ENCODE data around the gene PAPPA.

DNA sequence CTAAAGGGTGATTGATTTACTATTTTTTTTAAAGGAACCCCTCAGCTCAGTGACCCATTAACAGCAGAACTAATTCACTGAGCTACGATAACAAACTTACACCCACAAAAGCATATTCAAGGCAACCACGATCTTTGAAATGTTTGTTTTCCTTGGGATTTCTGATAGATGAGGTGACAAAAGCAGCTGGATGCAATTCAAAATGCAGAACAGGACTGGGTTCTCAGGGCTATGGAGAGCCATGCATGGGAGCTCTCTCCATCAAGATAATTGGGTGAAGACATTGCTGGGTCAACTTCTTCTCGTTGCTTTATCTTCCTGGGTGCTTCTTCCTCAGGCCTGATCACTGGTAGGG is 60.1 kb downstream of the PAPPA start:
- TF ChIP-seq CTCF (conservative IDR thresholded peaks at IDR 0.05 in 1 of 2, IDR thresholded peaks at IDR 0.05 in 1 of 2; ENCODE audit: extremely low read depth in 1 of 2, insufficient read depth in 1 of 2, low read depth in 1 of 2, low read length in 2 of 2) = no peak
- TF ChIP-seq EZH2 (IDR thresholded peaks at IDR 0.05; ENCODE audit: borderline replicate concordance, low read length) = no peak

All from mammary epithelial cell (primary cell).